Measurements from ENCODE around the gene MTRFR.

MTRFR gene

DNA sequence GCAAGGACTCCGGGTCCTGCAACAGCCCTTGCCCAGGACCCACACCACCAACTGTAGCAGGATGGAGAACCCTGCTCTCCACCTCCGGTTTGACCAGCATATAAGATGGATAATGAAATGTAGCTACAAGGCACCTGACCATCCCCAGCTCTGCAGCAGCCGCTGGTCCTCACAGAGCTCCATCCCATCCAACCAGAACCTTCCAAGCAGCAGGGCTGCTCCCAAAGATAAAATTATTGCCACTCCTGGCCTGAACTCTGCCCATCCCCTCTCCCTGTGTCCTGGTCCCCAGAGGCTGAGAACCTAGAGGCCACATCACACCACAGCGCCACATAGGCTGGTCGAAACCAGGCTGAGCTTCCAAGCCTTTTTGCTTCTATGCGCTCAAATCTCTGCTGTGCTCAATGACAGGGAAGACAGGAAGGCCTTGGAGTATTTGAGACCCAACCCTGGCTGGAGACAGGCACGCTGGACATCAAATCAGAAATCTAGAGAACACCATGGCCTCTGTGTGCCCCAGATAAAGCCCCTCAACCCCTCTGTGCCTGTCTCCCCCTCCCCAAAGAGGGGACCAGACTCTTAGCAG is 34.2 kb downstream of the MTRFR start:
- H3K4me3 ChIP-seq (ENCODE audit: low read depth, low read length) = no peak overlapping the region
- in situ Hi-C loops (cut with HindIII; ENCODE audit: low sequenced_read_pairs) = no loop called here
- DNase-seq (ENCODE audit: low read depth, low spot score) = no peak
- TF ChIP-seq, protein P1, sequence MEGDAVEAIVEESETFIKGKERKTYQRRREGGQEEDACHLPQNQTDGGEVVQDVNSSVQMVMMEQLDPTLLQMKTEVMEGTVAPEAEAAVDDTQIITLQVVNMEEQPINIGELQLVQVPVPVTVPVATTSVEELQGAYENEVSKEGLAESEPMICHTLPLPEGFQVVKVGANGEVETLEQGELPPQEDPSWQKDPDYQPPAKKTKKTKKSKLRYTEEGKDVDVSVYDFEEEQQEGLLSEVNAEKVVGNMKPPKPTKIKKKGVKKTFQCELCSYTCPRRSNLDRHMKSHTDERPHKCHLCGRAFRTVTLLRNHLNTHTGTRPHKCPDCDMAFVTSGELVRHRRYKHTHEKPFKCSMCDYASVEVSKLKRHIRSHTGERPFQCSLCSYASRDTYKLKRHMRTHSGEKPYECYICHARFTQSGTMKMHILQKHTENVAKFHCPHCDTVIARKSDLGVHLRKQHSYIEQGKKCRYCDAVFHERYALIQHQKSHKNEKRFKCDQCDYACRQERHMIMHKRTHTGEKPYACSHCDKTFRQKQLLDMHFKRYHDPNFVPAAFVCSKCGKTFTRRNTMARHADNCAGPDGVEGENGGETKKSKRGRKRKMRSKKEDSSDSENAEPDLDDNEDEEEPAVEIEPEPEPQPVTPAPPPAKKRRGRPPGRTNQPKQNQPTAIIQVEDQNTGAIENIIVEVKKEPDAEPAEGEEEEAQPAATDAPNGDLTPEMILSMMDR (IDR thresholded peaks at IDR 0.05; ENCODE audit: low read depth, low read length) = no peak

DNA sequence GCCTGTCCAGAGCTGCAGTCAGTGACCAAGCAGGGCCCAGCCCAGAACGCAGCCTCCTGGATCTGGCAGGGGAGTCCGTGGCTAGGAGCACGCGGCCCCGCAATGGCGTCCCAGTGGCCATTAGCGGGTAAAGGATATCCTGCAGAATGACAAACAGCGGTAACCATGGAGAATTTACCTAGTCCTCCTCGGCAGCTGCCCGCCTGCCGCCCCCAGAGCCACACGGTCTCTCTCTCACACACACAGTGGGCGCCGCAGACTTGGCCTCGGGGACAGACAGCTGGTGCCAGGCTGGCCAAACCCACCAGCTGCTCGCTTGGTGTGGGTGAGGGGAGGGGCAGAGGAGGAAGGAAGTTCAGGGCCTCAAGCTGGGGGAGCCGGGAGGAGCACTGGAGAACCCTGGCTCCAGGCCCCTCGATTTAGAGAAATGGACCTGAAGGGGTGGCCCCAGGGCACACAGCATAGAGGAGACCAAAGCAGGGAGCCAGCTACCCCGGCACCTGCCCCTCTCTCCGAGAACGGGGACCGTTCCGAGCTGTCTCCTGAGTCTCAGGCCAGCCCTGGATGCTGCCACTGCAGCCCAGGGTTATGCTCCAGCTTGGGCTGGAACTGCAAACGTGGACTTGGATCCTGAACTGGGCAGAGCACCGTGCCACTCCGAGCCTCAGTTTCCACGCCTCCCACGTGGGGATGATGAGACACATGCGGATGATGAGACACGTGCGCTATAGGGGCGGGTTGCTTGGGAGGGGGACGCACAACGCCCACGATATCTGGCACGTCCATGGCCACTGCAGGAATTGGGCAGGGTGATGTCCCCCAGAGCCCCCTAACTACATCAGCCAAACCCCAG is 35.0 kb downstream of the MTRFR start:
- DNase-seq (ENCODE audit: low read depth, low spot score) = peak; percentile 25
- TF ChIP-seq, protein P1 (IDR thresholded peaks at IDR 0.05; ENCODE audit: low read depth, low read length) = no peak
- in situ Hi-C loops (cut with HindIII; ENCODE audit: low sequenced_read_pairs) = no loop called here
- H3K4me3 ChIP-seq (ENCODE audit: low read depth, low read length) = no peak overlapping the region

DNA sequence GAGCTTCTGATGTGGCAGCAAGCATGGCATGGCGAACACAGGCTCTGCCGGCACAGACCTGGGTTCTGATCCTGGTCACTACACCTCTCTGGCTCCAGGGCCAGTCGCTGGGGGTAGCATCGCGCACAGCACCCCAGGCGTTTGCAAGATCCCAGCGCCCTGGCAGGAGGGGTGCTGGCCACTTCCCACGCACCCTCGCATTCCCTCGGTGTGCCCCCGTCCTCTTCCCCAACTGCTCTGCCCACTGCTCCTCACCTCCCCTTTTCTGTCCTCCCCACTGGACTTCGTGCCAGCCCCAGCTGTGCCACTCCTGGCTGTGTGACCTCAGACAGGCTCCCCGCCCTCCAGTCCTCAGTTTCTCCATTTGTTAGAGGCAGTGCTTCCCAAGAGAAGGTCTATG is 35.6 kb downstream of the MTRFR start:
- in situ Hi-C loops (cut with HindIII; ENCODE audit: low sequenced_read_pairs) = no loop called here
- TF ChIP-seq, protein P1 (IDR thresholded peaks at IDR 0.05; ENCODE audit: low read depth, low read length) = no peak
- no peak for DNase-seq (ENCODE audit: low read depth, low spot score)
- peak overlapping the region; percentile 80 for H3K4me3 ChIP-seq (ENCODE audit: low read depth, low read length)

DNA sequence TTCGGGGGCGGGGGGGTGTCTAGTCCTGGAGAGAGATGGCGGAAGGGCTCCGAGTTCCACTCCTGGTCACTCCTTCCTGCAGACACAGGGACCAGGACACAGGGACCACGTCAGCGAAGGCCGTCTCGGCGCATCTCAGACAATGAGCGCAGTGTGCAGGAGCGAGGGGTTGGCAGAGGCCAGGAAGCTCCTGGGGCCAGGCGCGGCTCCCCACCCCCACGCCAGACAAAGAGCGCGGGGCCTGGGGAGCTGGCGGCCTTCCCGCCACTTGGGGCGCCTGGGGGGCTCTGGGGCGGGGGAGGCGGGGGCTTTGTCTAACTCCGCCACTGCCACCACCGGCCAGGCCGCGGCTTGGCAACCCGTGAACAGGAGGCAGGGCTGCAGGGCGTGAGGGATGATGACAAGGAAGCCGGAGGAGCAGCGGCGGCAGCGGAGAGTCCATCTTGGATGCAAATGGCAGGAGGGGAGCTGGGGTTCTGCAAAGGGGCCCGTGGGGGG is 36.2 kb downstream of the MTRFR start:
- in situ Hi-C loops (cut with HindIII; ENCODE audit: low sequenced_read_pairs) = no loop called here

DNA sequence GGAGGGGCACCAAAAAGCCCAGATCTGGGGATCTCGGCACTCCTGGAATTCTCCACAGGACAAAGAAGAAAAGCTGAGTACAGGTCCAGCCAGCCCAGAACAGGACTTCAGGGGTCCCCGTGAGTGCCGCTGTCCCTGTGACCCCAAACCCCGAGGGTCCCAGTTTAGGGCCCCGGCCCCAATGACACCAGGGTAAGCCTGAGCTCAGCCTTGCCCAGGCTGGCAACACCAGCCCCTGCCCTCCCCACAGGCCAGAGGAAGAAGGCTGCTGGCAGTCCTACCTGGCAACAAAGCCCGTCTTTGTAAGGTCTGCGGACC is 36.6 kb downstream of the MTRFR start:
- in situ Hi-C loops (cut with HindIII; ENCODE audit: low sequenced_read_pairs) = no loop called here
- peak overlapping the region; percentile 80 for H3K4me3 ChIP-seq (ENCODE audit: low read depth, low read length)
- DNase-seq (ENCODE audit: low read depth, low spot score) = no peak
- TF ChIP-seq, protein P1 (IDR thresholded peaks at IDR 0.05; ENCODE audit: low read depth, low read length) = no peak

More for the DNA sequence above, 36.2 kb downstream of the MTRFR start:
- H3K4me3 ChIP-seq (ENCODE audit: low read depth, low read length) = peak overlapping the region; percentile 80
- TF ChIP-seq, protein P1 (IDR thresholded peaks at IDR 0.05; ENCODE audit: low read depth, low read length) = no peak
- peak; percentile 79 for DNase-seq (ENCODE audit: low read depth, low spot score)

DNA sequence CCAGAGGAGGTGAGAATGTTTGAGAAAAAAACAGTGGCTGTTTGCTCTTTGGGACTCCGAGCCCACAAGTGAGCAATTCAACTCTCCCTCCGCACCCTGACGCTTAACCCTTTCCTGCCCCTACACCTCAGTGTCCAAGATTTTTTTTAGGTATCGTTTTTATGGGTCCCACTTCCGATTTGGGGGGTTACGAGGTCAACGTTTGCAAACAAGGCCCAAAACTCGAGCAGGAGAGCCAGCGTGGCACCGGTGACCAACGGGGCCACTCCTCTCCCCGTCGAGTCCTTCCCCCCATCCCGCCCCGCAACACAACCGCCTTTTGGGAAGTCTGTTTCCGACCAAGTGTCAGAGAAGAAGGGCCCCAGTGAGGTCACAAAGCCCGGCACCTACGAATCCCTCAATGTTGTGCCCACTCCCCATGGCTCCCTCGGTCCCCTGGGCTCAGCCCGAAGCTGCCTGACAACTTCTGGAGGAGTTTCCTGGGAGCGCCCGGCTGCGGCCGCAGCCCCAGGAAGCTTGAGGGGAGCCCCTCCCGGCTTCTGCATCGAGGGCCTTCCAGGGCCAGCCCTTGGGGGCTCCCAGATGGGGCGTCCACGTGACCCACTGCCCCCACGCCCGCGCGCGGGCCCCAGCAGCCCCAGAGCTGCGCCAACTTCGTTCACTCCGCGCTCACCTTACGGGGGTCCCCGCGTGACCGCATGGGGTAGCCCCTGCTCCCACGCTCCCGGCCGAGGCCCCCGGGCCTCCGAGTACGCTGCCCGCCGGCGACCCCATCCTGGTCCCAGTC is 37.2 kb downstream of the MTRFR start:
- TF ChIP-seq, protein P1 (IDR thresholded peaks at IDR 0.05; ENCODE audit: low read depth, low read length) = no peak
- in situ Hi-C loops (cut with HindIII; ENCODE audit: low sequenced_read_pairs) = no loop called here
- peak overlapping the region; percentile 80 for H3K4me3 ChIP-seq (ENCODE audit: low read depth, low read length)
- no peak for DNase-seq (ENCODE audit: low read depth, low spot score)
